ENCODE measurements around the gene RNF225.
"Not testable (repeated sequence)": the region's sequence is repeated elsewhere in the genome, so short reads cannot be mapped to it uniquely, and the experiment has no call there.

Gene RNF225

DNA sequence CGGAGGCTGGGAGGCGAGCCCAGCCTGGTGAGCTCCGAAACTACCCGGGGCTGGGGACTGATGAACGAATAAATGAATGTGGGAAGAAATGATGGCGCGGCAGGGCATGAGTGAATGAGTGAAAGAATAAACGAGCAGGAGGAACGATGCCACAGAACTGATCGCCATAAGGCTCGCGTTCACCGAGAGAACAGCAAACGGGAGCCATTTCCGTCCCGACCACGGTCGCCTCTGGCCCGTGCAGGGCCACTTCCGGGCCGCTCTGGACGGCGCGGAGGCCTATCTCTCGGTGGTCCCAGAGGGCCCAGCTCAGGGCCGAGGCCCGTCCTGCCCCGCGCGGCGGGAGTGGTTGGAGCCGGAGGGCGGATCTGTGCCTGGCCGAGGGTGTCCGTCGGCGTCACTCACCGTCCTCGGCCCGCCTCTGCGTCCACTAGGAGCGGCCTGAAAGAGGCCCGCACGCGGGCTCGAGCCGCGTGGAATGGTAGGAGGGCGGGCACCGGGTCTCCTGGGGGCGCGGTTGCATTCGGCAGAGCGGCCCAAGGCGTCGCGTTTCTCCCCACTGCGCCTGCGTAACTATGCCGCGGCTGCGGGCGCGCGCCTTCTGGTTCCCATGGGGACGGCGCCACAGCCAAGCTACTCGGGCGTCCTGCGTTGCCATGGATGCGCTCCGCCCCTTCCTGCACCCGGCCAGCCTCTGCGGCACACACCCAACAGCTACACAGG lies 33.0 kb upstream of the RNF225 start, which contains the start of gene ZNF497:
TSS of gene ZNF497 (minus strand) at position 480 of the 723 bp plus-strand sequence. CDS start 5,116 bp downstream, outside the sequence.
- peak; percentile 56 for FAIRE-seq

DNA sequence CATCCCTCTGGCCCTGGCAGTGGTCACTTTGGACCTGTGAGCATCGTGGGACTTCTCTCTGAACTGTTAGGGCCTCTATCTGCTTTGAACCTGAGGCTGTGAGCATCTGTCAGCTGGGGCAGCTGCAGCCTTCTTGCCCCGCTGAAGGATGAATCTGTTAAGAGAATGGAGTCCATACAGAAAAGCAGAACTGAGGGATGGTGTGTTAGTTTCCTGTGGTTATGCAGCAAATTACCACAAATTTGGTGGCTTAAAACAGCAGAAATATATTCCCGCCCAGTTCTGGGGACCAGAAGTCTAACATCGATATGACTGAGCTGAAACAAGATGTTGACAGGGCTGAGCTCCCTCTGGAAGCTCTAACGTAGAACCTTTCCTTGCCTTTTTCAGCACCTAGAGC lies 31.3 kb upstream of the RNF225 start:
- FAIRE-seq, result no peak

GRCh38 chr19:58366585-58367430 lies 28.6 kb upstream of the RNF225 start:
- FAIRE-seq, result no peak

DNA sequence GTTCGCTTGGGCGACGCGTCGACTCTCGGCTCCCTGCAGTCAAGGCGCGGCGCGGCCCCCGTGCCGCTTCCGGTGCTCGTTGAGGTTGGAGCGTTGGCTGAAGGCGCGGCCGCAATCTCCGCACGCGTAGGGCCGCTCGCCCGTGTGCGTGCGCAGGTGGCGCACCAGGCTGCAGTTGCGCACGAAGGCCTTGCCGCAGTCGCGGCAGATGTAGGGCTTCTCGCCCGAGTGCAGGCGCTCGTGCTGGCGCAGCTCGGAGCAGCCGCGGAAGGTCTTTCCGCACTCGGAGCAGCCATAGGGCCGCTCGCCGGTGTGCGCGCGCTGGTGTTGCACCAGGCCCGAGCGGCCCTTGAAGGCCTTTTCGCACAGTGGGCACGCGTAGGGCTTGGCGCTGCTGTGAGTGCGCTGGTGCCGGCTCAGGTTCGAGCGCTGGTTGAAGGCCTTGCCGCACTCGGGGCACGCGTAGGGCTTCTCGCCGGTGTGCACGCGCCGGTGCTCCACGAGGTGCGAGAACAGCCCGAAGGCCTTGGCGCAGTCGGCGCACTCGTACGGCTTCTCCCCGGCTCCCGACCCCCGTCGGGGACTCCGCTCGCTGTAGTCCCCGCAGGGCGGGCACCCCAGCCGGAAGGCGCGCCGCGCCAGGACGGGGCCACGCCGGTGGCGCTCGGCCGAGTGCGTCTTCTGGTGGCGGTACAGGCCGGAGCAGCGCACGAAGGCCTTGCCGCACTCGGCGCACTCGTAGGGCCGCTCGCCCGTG lies 27.6 kb upstream of the RNF225 start:
- no peak for FAIRE-seq

DNA sequence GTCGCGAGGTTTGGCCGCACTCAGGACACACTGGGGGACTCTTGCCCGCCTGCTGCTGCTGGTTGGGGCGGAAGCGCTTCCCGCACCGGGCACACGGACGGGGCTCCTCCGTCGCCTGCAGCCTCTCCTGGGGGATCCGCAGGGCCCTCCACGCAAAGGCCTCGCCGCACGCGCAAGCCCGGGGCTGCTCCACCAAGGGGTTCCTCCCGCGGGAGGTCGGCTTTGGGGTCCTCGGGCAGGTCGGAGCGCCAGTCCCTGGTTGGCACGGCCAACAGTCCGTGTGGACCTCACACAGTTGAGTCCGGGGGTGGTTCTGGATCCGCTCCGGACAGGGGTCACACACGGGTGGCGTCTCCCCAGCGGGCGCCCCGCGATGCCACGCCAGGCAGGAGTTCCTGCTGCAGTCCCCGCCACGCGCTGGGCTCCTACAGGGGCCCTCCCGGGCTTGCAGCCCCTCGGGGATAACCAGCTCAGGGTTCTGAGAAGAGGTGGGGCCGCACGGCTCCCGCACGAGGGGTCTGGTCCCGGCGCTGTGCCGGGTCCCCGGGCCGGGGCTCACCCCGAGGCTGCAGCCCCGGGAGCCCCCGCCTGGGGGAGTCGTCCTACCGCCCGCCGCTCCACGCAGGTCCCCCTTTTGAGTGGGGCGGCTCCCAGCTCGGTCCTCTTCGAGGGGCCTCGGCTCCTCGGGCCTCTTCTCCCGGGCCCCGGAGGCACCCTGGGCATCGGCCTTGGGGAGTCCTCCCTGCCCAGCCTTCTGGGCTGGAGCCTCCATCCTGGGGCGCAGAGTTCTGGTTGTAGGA lies 26.7 kb upstream of the RNF225 start:
- no peak for FAIRE-seq

GRCh38 chr19:58372311-58373133 lies 22.9 kb upstream of the RNF225 start:
- no peak for FAIRE-seq

- FAIRE-seq, result no peak
Observed at GRCh38 chr19:58374200-58374599, 21.3 kb upstream of the RNF225 start.

DNA sequence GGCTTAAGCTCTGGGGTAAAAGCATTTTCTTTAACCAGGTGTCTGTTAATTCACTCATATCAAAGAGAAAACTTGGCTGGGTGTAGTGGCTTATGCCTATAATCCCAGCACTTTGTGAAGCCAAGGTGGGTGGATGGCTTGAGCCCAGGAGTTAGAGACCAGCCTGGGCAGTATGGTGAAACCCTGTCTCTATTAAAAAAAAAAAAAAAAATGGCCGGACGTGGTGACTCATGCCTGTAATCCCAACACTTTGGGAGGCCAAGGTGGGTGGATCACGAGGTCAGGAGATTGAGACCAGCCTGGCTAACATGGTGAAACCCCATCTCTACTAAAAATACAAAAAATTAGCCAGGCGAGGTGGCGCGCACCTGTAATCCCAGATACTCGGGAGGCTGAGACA lies 18.7 kb upstream of the RNF225 start:
- FAIRE-seq, result not testable (repeated sequence)

- no peak for FAIRE-seq
Observed at GRCh38 chr19:58379246-58379645, 16.2 kb upstream of the RNF225 start.

DNA sequence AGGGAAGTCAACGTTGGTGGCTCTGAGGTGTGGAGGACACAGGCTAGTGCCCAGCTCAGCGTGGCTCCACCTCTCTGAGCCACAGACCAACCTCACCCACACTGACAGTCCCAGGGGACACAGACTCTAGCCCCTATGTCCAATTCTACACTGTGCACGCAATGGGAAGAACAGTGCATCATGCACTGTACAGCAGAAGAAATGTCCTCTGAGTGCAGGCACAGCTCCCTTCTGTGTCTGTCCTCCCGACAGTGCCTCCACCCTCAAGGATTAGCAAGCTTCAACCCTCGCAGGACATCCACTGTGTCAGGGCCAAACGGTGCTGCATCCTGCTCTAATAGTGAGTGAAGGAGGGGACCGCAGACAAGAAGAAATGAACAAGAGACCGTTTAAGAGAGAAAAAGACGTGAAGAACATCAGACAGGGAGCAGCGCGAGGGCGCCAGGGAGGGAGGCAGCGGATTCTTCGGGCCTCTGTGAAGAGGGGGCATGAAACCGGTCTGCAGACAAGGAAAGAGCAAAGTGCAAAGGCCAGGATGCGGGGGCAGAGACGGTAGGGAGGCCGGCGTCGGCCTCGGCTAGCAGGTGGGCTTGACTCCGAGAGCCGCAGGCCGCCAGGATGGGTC lies 15.3 kb upstream of the RNF225 start:
- no peak for FAIRE-seq

DNA sequence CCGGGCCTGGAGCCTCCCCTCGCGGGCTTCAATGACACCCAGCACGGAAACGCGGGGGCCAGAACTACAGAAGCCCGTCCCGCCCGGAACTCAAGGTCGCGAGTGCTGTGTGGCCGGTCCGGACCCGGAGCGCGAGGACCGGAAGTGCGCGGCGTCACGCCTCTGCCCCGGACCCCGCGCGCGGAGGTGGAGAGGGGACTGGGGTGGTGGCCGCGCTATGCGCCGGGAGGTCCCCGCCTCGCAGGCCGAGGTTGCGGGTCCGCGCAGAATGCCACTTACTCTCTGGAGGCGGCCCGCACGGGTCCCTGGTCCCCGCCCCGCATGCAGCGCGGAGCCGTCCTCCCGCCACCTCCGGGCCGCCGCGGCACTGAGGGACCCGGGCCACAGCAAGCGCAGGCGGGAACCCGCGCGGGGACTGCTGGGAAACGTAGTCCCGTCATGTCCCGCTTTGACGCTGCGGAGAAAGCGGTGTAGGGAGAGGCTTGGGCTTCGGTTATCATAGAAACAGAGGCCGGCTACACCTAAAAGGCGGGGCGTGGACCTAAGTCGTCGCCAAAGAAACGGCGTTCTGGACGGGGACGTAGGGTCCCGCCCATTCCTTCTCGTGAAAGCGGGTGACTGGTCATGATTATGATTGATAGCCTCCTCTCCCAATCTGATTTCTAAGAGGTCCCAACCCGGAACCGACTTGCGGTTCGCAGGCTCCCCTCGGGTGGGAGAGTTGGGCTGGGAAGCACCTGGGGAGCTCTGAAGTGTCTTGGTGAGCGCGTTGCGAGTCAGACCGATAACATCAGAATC lies 14.6 kb upstream of the RNF225 start, which contains the start of gene ZNF837:
TSS of gene ZNF837 (minus strand) at position 369 of the 798 bp plus-strand sequence. CDS start 11,698 bp downstream, outside the sequence.
- FAIRE-seq, result peak; percentile 97

DNA sequence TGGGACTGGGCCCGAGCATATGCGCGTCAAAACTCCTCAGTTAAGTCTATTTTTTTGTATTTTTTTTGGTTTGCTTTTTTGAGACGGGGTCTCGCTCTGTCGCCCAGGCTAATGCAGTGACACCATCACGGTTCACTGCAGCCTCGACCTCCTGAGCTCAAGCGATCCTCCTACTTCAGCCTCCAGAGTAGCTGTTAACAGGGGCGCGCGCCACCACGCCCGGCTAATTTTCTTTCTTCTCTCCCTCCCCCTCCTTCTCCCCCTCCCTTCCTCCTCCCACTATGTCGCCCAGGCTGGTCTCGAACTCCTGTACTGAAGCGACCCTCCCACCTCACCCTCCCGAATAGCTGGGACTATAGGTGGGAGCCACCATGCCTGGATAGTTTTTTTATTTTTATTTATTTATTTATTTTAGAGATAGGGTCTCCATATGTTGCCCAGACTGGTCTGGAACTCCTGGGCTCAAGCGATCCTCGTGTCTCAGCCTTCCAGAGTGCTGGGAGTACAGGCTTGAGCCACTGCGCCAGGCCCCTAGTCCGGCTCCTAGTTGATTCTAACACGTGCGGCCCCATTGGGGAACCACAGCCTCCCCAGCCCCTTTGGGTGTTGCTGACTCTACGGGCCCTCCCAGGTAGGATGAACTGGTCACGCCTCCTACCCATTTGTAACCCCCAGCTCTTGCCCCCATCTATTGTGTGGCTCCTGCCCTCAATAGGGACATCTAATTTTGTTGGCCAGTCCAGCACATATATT lies 13.8 kb upstream of the RNF225 start:
- FAIRE-seq, result no peak

- no peak for FAIRE-seq
Observed at GRCh38 chr19:58382997-58383603, 12.4 kb upstream of the RNF225 start.

DNA sequence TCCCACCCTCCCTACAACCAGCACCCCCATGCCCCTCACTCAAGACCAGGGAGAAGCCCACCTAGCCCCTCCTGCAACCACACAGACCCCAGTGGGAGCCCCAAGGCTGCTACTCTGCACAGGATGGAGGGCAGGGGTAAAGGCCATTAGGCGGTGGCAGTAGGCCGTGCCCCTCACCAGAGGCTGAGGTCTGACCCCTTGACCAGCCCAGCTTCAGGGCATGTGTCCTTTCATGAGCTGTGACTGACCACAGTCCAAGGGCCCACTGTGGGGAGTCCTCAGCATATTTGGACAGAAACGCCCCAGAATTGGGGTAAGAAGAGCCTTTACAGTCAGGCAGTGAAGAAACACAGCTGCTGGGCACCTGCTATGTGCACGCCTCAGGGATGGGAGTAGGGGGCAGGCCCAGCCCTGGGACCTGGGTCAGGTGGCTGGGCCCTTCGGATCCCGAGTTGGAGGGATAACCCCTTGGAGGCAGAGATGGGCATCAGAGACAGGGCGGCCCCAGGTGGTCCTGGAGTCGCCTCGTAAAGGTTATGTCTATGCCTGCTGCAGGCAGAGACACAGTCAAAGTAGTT lies 10.1 kb upstream of the RNF225 start:
- no peak for FAIRE-seq

- FAIRE-seq, result no peak
Observed at GRCh38 chr19:58385891-58386575, 9.4 kb upstream of the RNF225 start.

DNA sequence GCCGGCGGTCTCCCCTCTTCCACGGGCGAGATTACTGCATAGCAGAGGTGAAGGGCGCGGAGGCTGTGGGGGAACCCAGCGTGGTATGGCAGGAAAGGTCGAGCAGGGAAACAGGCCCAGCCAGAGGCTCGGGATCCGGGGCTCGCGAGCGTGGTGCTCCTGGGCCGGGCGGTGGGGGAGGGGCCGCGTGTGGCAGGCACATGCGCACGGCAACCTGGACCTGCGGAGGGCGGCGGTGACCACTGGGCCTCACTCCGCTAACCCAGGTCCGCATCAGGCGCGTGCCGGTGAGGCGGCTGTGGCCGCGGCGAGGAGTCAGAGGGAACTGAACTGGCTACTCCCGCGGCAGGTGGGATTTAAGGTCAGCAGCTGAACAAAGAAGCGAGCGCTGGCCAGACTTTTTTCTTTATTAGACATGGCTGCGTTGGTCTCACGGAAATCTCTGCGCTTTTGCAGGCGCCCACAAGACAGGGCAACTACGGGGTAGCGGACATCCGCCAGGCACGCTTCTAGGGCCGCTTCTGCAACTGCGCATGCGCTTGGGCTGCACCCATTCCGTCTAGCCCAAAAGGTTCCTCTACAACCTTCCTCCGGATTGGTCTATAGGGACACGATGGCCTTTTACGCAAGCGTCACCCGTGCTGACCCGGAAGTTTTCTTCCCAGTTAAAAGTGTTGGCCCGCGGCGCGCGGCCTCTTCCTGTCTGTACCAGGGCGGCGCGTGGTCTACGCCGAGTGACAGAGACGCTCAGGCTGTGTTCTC lies 8.7 kb upstream of the RNF225 start, which contains the start of gene RPS5:
TSS of gene RPS5 (plus strand) at position 694 of the 762 bp plus-strand sequence. CDS start 869 bp downstream, outside the sequence.
- FAIRE-seq, result peak; percentile 58
